LoVo (cell line): ENCODE results near the gene CNPY1.

Experiments
- DNase-seq: peaks from one replicate; pipeline ENCODE4 v3.0.0-alpha.2; 2016; ENCODE audit warnings: low spot score

Gene CNPY1

DNA sequence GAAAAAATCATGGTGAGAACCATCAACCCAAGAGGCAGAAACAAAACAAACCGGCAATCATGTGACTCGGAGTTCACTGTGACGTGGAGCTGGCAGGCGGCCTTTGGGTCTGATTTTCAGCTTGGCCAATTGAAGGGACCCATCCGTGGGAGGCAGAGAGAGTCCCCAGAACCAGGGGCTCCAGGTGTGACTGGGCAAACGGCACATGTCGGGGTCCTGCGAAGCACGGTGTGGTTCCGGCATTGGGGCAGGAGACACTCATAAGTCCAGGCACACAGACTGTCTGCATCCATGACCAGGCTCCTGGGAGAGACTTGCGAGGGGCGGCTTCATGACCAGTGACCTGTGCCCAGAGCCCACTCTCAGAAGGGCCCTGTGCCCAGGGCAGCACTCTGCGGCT is 12.6 kb upstream of the CNPY1 start:
- DNase-seq = no peak

DNA sequence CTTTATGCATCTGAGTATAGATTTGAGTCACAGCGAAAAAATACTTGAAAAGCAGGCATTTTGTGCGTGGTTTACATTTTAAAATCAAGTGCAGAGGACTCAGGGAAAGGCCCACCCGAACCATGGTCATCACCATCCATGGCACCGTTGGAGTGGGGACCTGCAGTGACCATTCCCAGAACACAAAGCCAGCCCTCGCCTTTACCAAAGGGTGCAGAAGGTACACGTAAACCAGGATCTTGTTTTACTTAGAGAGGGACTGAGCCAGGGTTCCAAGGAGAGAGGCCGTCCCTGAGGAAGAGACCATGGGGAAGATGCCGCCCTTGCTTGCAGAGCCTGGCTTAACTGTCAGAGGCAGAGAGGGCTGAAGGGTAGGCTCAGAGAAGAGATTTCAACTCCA is 12.0 kb upstream of the CNPY1 start:
- DNase-seq = no peak

DNA sequence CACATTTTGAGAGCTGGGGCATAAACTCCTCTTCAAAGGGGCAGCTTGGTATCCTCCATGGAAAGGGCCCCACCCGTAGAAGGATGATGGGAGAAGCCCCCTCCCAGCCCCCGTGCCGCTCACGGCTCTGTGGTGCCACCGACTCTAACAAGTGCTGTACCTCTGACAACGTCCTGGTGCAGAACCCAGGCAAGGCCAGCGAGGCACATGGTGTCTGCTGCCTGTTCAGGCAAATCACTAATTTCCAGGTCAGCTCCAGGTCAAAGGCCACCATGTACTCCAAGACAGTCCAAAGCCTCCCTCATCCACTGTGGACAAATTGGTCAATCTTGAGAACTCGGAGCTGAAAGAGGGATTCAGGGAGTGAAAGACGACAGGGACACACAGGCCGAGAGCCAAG is 11.4 kb upstream of the CNPY1 start:
- DNase-seq = no peak

DNA sequence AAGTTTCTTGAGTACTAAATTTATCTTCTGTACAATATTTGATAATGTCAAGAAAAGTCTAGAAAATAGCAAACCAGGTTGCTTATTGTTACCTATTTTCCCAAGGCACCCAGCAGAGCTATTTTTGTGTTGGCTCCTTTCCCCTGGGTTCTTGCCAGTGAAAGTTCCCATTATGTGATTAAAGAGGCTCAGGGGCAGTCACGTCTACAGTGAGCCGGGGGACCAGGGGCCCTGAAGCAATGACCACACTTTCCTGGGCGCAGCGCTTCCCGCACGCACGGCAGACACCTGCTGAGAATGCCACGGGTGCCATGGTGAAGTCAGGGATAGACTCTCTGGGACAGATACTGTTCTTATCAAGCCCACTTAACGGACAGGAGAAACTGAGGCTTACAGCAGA is 10.4 kb upstream of the CNPY1 start:
- DNase-seq = no peak

DNA sequence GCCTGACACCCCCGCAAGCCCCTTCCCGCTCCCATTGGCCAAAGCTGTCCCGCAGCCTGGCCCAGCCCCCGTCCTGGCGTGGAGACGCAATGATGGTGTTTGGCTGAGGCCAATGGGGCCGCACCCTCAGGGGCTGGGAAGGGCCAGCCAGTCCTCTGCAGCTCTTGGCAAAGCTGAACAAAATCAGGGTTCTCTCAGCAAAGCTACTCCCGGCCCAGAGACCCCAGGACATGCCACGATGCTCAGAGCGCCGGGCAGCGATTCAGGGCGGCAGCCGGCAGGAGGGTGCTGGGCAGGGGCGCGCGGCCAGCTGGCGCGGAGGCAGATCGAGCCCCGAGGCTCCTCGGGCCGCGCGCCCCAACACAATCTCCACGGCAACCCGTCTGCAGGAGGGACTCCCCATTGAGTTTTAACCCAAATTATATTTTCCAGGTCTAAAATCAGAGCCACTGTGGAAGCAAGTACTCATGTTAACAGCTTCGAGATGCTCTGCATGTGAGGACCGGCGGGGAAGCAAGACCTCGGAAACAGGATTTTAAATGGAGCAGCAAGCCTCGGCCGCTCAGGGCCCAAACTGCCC is 8.8 kb upstream of the CNPY1 start:
- DNase-seq = no peak

DNA sequence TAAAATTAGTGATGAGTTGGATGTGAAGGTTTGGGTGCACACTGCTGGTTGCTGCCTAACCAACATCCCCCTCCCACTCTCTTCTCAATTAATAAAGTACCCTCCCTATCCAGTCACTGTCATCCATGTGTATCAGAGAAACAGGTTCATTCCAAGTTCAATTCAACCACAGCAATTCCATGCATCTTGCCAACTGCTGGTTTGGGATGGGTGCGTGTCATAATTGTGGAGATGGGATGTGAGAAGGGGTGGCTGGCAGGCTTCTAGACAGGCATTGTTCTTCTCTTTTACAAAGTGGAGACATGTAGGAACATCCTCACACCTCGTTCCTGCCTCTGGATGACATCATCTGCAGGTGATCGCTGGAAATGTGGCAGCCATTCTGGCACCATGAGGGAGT is 7.5 kb upstream of the CNPY1 start:
- no peak for DNase-seq

DNA sequence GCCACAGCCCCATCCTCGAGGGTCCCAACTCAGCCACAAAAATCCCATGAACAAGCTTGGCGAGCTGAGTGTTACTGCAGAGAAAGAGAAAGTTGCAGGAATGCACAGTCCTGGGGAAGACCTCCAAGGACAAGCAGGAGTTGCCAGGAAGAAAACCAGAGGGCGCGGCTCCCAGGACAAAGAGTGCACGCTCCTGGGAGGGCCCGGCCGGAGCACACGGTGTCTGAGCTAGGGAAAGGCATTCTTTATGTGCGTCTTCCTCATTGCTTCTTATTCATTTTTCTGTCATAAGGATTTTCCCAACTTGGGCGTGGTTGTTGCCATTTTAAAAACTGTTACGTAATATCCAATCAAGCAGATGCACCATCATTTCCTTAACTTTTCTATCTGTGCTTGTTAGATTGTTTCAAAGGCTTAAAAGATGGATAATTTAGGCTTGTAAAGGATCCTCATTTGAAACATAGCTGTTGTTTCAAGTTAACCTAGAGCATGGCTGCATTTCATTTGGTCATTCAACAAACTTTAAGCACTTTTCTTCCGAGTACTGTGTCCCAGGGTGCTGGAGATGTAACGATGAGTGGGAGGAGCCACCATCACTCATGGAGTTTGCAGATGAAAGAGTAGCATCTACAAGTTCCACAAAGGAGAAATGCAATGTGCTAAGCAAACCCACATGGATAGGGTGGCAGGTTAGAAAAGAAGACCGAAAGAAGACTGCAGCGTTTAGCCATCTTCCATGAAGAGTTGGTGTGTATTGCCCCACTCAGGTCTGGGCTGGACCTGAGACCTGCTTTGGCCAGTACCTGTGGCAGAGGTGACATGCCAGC is 5.6 kb upstream of the CNPY1 start:
- no peak for DNase-seq

DNA sequence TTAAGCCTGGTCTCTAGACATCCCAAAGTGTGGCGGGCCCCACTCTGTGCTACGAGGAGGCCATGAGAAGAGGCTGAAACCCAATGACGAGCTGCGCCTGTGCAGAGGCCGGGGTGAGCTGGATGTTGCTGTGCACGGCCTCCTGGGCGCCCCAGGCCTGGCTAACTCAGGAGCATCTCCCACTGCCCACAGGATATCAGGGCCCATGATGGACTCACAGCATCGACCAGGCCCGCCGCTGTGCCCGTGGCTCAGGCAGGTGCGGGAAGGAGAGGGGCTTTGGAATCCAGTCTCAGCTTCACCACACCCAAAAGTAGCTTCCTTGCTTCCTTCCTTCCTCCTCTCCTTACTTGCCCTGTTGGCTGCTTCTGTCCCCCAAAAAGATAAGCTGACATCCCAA is 4.6 kb upstream of the CNPY1 start:
- DNase-seq = no peak

DNA sequence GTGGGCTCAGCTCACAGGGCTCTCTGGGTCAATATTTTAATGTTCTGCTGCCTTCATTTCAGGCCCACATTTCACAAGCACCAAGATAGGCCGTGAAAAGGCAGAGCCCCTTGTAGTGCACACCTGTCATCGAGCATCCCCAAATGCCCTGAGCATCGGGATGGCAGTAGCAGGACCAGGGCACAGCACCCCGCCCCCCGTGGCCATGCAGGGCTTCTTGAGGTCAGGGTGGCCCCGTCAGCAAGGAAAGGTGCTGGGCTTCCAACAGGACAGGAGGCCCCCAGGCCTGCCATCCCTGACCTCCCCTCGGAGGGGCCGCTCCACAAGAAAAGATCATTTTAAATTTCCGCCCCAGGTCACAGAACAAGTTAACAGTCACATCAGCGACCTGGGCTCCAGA is 2.9 kb upstream of the CNPY1 start:
- DNase-seq = no peak

DNA sequence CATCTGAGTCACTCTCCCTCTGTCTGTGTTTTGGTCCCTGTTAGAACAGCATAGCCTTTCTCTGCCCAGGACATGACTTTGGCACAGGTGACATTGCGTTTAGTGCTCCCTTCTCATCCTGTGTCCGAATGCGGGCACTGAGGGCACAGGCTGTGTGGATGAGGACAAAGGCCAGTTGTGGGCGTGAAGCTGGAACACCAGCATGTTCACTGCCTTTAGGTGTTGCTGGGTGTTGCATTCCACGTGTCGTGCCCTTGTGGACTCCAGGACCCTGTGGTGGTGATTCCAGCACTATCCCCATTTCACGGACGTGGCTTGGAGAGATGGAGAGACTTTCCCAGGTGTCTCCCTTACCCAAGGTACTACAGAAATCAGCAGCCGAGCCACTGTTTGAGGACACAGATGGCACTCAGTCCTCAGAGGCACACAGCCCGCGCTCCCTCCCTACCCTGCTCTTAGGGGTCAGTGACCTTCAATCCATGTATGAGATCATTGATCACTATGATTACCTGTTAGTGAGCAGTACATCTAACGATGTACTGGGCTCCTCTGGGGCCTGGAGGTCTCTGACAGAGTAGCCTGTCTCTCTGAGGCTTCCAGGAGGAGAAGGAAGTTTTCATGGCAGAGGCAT is 917 bp upstream of the CNPY1 start:
- no peak for DNase-seq

DNA sequence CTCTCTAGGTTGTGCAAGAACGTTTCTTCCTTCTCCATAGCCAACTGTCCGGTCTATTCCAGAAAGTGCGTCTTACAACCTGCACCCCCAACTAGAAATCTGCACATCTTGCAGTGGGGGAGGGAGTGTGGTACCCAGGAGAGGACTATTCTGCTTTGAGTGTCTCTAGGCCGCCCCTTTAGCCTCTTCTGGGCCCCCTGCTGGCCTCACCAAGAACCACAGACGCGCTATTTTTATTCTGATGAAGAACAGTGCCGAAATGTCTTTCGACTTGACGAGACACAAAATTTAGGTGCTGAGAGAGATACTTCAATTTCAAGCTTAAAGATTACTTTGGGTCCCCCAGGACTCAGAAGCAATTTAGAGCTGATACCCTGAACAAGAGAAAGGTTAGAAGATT is 1.0 kb downstream of the CNPY1 start:
- no peak for DNase-seq

DNA sequence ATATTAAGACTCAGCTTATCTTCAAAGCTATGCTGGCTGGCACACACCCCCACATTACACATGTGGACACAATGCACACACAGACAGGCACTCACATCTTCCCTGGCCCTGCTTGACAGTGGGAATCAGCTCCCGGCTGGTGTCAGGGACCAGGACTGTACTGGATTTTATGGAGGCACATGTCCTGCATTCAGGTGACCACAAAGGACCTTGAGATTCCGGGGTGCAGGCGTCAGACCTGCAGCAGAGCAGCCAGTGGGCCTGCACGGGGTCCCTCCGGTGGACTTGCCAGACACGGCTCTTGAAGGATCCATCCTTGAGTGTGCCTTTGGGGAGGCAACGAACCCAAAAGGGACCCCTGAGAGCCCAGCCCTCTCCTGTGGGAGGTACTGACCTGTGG is 1.9 kb downstream of the CNPY1 start:
- no peak for DNase-seq

DNA sequence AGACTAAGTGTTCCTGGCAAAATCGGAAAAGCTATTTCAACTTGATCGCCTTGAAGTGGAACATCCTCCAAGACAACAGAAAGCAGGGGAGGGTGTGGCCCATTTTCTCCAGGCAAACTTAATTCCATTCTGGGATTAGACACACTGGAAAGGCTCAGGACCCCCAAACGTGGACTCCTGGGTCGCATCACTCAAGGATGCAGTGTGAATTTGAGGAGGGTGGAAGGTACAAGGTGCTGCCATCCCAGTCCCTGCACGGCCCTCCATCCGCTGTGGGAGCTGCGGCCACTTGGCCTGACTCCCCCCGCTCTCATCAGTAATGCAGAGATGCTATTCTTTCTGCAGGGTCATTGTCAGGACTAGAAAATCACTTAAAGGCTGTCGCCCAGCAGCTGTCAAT is 2.4 kb downstream of the CNPY1 start:
- DNase-seq = no peak

DNA sequence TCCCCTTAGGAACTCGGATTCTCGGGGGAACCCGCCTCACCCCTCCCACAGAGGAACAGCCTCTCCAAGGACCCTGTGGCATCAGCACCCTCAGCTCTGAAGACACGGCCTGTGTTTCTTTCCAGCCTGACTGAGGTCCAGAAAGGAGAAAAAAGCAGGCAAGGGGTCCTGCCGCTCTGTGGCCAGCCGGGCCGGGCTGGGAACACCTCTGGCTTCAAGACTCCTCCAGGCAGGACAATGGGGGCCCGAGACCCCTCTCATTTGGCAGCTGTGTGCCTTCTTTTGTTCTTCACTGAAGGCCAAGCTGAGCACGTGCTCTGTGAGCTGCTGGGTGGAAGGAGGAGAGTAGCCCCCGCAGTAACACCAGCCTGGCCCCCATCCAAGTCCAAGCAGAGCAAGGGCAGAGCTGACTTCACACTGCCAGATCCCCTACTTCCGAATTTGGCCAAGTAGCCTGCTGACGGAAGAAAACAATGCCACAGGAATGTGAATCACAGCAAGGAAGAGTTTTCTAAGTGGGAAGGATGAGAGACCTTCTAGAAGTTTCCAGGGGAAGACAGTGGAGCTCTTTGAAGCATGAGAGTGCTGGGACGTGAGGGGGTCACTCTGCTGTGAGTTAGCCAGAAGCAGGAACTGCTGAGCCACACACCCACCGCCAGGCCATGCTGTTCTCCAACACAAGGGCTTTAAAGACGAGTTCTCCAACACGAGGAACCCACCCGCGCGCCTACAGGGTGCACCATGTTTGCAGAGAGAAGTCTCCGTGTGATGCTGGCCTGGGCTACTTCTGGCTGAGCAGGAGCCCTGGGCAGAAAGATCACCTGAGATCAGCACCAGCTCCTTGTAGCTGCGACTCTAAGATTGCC is 3.1 kb downstream of the CNPY1 start:
- no peak for DNase-seq

DNA sequence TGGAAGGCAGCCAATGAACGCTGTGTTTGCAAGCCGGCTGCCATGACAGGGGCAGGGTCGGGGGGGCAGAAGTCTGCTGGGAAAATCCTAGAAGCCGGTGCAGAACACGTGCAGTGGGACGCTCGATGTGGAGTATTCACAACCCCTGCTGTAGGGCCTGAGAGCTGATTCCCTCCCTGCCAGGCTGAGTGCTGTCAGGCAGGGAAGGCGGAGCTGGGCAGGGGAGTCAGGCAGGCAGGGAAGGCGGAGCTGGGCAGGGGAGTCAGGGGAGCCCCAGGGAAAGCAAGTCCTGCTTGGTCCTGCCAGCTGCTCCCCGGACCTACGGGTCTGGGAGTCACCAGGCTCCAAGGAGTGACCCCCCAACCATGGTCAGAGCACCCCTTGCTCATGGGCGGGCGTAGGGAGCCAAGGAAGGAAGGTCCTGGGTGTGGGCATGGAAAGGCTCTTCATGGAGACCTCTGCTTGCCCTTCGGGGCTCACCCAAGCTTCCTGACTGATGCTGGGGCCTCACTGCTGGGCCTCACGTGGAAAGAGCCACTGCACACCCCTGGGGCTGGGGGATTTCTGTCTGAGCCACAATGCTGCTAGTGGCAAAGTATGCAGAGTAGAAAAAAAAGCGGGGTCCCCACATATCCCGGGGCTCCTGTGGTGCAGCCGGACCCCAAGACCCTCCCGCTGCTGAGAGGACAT is 4.2 kb downstream of the CNPY1 start:
- no peak for DNase-seq

DNA sequence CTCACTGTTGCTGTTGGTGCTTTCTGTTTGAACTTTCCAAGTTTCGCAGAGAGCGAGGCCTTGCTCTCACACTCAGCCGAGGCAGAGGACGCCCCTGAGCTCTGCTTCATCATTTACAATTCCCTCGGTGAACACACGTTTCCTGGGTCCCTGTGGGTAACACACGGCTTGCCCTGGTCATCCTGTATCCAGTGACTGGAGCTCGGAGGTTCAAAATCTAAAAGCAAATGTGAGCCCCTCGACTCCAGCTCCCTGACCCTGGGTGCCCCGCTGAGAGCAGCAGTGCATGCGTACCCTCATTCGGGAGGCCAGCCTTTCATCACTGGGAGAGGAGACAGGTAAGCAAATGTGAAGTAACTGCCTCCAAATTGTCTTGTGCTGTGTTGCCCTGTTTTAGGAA is 5.8 kb downstream of the CNPY1 start:
- DNase-seq = no peak

DNA sequence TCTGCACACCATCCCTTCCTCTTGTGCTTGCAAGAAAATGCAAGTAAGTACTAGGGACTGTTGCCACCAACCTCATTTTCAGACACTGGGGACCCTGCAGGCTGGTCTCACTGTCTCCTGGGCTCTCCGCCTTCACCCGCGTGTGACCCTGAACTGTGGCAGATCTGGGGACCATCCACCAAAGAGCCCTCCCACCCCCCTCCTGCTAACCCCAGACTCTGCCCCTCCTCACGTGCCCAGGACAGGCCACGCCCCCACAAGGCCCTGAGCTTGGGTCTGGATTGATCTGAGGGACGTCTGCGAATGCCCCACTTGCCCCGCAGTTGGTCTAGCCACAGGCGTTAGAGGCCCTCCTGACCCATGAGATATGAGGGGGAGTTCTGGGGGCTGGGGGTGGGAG is 8.1 kb downstream of the CNPY1 start:
- no peak for DNase-seq

DNA sequence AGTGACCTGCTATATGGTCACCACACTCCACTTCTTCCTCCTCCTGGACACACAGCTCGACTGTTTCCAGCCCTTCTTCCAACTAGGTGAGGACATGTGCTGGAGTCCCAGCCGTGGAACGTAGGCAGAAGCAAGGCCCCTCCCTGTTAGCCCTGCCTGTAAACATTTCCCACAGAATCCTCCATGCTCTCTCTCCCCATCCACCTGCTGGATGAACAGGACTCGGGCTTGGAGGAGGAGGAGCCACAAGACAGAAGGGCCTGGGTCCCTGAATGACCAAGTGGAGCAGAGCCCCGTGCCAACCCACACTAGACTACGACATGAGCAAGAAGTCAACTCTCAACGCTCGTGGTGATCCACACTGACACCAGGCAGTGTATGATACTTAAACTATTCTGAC is 9.9 kb downstream of the CNPY1 start:
- DNase-seq = no peak

DNA sequence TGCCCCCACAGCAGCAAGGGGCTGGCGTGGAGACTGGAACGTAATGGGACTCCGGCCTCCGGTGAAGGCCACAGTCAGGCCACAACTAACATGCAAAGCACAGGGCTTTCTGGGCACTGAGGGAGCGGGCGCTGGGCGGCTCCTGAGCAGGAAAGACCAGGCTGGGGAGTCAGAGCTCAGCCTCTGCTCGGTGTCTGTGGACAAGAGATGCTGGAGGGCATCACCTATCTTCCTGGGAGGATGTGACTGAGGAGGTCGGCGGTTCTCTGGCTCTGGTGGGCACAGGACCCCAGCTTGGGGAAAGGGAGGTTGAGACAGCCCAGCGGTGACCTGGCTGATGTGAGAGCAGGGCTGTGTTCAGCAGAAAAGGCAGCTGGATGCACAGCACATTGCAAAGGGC is 11.7 kb downstream of the CNPY1 start:
- DNase-seq = no peak

DNA sequence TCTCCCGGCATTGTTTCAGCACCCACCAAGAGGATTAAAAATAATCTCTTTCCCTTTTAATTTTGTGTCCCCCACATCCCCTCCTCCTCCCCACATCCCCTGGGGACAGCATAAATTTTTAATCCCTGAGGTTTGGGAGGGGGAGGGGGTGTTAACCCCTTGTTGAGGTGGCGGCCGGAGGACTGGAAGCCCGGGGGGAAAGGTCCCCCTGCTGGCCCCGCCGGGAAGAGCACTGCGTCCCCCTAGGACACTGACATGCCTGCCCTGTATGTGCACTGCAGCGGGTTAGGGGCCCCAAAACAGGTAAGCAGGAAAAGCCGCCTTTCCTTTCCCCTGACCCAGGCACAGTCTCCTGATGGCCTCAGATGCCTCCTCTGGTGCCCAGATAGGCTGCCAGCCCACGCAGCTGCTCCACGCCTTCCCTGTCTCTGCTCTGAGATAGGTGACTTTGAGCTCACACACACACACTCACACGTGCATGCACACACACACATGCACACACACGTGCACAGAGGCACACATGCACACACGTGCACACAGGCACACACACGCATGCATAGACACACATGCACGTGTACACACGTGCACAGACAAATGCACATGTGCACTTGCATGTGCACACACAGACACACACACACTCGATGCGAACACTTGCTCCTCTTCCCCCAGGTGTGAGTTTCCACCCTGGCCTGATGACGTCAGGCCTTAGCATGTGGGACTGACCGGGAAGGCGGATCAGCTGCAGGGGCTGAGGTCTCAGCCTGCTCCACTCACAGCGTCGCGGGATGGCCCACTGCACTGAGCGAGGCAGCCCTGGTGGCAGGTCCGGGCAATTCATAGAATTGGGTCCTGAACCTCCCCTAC is 12.3 kb downstream of the CNPY1 start:
- DNase-seq = no peak
